ENCODE measurements around the gene MDH1. TPM values are rescaled to one million over a fixed set of nuclear protein-coding genes. Genes with fewer than 3 reads are reported as not detected.
"Not testable (repeated sequence)": the region's sequence is repeated elsewhere in the genome, so short reads cannot be mapped to it uniquely, and the experiment has no call there.

MDH1 gene
- total RNA-seq, 2 experiments from 2014 or later: 169 to 209 TPM

DNA sequence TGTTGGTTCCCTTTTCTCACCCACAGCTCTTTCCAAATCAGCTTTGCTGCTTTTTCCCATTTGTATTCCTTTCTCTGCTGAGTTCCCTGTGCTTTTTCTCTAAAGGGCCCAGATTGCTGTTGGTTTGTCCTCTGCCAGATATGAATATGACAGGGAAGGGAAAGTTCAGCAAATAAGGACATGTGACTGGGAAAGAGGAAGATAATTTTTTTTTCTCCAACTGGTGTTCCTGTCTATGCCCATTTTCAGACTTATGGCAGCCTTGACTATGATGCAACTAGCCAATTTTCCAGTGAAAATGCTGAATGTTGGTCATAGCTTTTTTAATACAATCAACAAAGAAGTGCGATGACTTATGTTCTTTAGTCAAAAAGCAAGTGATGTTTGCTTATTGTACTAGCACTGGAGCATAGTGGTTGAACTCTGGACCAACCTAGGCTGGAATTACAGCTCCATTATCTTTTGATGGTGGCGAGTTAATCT lies 7.7 kb downstream of the MDH1 start:
- Mint-ChIP-seq H3K36me3 (peaks cover 44% of the 10 kb centered on the region), H3K4me3 (no peak overlapping the region), H3K4me1 (peaks cover 9% of the 10 kb centered on the region), H3K27me3 (no peaks in the 10 kb centered on the region), H3K27ac (peak overlapping the region; percentile 19), H3K9me3 (ENCODE audit: low read depth) (no peaks in the 10 kb centered on the region)
- ATAC-seq: no peak
- DNase-seq: no peak
- CTCF ChIA-PET: interaction anchor here (1.2 kb wide), 1 partner anchor 9 kb away, joined by 3 read pairs; no protein-coding TSS in a partner anchor

DNA sequence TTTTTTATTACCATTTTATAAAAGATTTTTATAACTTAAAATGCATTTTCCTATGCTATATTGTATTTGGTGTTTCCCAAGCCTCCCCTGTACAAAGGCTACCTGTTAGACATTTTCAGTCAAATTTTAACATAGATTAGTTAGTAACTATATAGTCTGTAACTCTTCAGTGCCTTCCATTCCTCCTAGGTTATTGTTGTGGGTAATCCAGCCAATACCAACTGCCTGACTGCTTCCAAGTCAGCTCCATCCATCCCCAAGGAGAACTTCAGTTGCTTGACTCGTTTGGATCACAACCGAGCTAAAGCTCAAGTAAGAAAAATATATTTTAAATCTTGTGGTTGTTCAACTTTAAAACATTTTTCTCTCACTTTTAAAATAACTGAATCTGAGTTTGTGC lies 10.2 kb downstream of the MDH1 start:
- Mint-ChIP-seq H3K36me3 (peaks cover 48% of the 10 kb centered on the region), H3K4me3 (no peak overlapping the region), H3K9me3 (ENCODE audit: low read depth) (no peaks in the 10 kb centered on the region), H3K4me1 (peaks cover 2% of the 10 kb centered on the region), H3K27me3 (no peaks in the 10 kb centered on the region), H3K27ac (no peak overlapping the region)
- CTCF ChIA-PET: no interaction called here
- no peak for DNase-seq
- no peak for ATAC-seq

- Mint-ChIP-seq H3K27ac (no peak overlapping the region), H3K4me3 (no peak overlapping the region), H3K36me3 (peaks cover 55% of the 10 kb centered on the region), H3K9me3 (ENCODE audit: low read depth) (no peaks in the 10 kb centered on the region), H3K27me3 (no peaks in the 10 kb centered on the region), H3K4me1 (no peaks in the 10 kb centered on the region)
- CTCF ChIA-PET: no interaction called here
- ATAC-seq: no peak
- DNase-seq: no peak
These were observed 12.2 kb downstream of the MDH1 start for GRCh38 chr2:63600881-63601460.

GRCh38 chr2:63604666-63605065 lies 15.9 kb downstream of the MDH1 start:
- DNase-seq: no peak
- H3K9me3 Mint-ChIP-seq (ENCODE audit: low read depth): no peaks in the 10 kb centered on the region
- CTCF ChIA-PET: no interaction called here
- peaks cover 50% of the 10 kb centered on the region for H3K36me3 Mint-ChIP-seq
- H3K4me3 Mint-ChIP-seq: no peak overlapping the region
- H3K27me3 Mint-ChIP-seq: no peaks in the 10 kb centered on the region
- H3K4me1 Mint-ChIP-seq: no peaks in the 10 kb centered on the region
- H3K27ac Mint-ChIP-seq: no peak overlapping the region
- ATAC-seq: no peak

DNA sequence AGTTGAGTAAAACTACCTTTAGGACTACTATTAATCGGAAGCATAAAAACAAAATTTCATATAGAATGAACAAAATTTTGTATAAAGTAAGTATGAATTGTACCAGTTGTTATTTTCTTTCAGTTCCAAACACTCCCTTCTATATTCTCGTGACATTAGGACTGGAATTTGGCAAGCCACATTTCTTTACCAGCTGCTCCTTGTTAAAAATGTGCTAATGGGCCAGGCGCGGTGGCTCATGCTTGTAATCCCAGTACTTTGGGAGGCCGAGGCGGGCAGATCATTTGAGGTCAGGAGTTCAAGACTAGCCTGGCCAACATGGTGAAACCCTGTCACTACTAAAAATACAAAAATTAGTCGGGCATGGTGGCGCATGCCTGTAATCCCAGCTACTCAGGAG lies 20.1 kb downstream of the MDH1 start:
- peaks cover 27% of the 10 kb centered on the region for H3K36me3 Mint-ChIP-seq
- H3K4me1 Mint-ChIP-seq; H3K27me3 Mint-ChIP-seq; H3K9me3 Mint-ChIP-seq (ENCODE audit: low read depth); CTCF ChIA-PET; DNase-seq; H3K4me3 Mint-ChIP-seq; ATAC-seq; H3K27ac Mint-ChIP-seq: not testable (repeated sequence)

DNA sequence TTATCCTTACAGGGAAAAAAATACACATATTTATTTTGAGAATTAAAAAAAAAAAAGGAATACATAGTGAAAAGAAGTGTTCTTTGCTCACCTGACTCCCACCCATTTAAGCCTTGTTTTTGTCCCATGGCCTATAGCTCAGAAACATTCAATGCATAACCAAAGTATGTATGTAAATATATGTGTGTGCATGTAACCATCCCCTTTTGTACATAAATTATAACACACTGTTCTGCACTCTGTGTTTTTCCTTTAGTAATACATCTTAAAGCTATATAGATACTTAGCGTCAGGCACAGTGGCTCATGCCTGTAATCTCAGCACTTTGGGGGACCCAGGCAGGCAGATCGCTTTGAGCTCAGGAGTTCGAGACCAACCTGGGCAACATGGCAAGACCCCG lies 21.8 kb downstream of the MDH1 start:
- CTCF ChIA-PET: no interaction called here
- H3K4me1 Mint-ChIP-seq: peaks cover 3% of the 10 kb centered on the region
- DNase-seq: no peak

DNA sequence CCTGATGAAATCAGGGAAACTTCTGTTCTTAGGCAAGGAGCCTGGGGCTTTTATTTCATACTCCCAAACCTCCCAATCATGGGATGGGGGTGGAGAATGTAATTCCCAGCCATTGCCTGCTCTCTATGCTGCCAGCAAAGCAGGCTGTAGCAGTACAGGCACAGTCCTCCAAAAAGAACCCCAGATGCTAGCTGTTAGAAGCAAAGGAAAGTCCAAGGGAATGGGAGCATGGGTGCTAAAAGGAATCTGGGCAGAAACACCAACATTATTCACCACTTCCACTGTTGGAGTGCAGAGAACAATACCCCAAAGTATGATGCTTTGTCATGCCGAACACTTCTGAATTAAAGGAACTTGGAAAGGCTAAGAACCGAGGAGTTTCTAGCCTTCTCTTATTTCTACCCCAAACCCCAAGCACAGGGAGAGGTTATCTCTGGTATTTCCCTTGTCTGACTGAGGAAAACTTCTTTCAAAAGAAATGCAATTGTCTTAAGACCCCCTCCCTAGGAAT lies 24.7 kb downstream of the MDH1 start:
- CTCF ChIA-PET: no interaction called here
- H3K36me3 Mint-ChIP-seq: no peaks in the 10 kb centered on the region
- H3K27me3 Mint-ChIP-seq: peaks cover 30% of the 10 kb centered on the region
- no peak overlapping the region for H3K27ac Mint-ChIP-seq
- ATAC-seq: no peak
- peaks cover 3% of the 10 kb centered on the region for H3K4me1 Mint-ChIP-seq
- H3K9me3 Mint-ChIP-seq (ENCODE audit: low read depth): no peaks in the 10 kb centered on the region
- no peak overlapping the region for H3K4me3 Mint-ChIP-seq
- DNase-seq: no peak

More for the DNA sequence above, 21.8 kb downstream of the MDH1 start:
- H3K36me3 Mint-ChIP-seq: peaks cover 15% of the 10 kb centered on the region
- ATAC-seq: no peak
- H3K27me3 Mint-ChIP-seq: peaks cover 19% of the 10 kb centered on the region
- no peak overlapping the region for H3K4me3 Mint-ChIP-seq
- no peaks in the 10 kb centered on the region for H3K9me3 Mint-ChIP-seq (ENCODE audit: low read depth)
- H3K27ac Mint-ChIP-seq: no peak overlapping the region

DNA sequence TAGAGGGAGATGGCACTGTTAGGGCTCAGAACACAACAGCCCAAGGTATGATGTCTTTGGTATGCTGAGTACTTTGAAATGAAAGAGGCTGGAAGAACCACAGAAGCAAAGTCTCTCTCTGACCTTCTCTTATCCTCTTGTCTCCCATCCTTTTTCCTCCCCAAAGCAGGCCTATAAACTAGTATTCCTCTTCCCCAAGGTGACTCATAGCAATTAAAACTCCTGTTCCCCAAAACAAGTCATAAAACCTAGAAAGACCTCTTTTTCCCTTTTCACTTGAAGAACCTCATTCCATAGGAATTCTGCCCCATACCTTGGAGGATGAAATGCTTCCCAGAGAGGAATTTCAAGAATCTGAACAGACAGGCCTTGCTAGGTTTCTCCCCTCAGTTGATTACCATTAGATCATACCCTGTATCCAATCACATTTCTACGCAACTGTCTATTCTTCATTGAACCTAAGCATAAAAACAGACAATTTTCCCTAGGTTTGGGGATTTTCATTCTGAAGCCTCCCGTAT lies 25.7 kb downstream of the MDH1 start:
- DNase-seq: no peak
- H3K36me3 Mint-ChIP-seq: no peaks in the 10 kb centered on the region
- ATAC-seq: no peak
- peaks cover 3% of the 10 kb centered on the region for H3K4me1 Mint-ChIP-seq
- H3K4me3 Mint-ChIP-seq: no peak overlapping the region
- H3K27ac Mint-ChIP-seq: no peak overlapping the region
- no peaks in the 10 kb centered on the region for H3K9me3 Mint-ChIP-seq (ENCODE audit: low read depth)
- CTCF ChIA-PET: no interaction called here
- peaks cover 30% of the 10 kb centered on the region for H3K27me3 Mint-ChIP-seq

GRCh38 chr2:63614983-63615945 lies 26.5 kb downstream of the MDH1 start:
- no peaks in the 10 kb centered on the region for H3K9me3 Mint-ChIP-seq (ENCODE audit: low read depth)
- H3K4me3 Mint-ChIP-seq: no peak overlapping the region
- H3K27ac Mint-ChIP-seq: no peak overlapping the region
- no peak for DNase-seq
- CTCF ChIA-PET: no interaction called here
- no peaks in the 10 kb centered on the region for H3K4me1 Mint-ChIP-seq
- H3K27me3 Mint-ChIP-seq: peaks cover 30% of the 10 kb centered on the region
- ATAC-seq: no peak
- no peaks in the 10 kb centered on the region for H3K36me3 Mint-ChIP-seq

- Mint-ChIP-seq H3K9me3 (ENCODE audit: low read depth) (no peaks in the 10 kb centered on the region), H3K4me1 (no peaks in the 10 kb centered on the region), H3K36me3 (no peaks in the 10 kb centered on the region), H3K27ac (no peak overlapping the region), H3K27me3 (peaks cover 21% of the 10 kb centered on the region), H3K4me3 (no peak overlapping the region)
- ATAC-seq: no peak
- CTCF ChIA-PET: interaction anchor here (0.9 kb wide), 1 partner anchor 11 kb away, joined by 3 read pairs; no protein-coding TSS in a partner anchor
- no peak for DNase-seq
These were observed 28.6 kb downstream of the MDH1 start for GRCh38 chr2:63617366-63617765.

DNA sequence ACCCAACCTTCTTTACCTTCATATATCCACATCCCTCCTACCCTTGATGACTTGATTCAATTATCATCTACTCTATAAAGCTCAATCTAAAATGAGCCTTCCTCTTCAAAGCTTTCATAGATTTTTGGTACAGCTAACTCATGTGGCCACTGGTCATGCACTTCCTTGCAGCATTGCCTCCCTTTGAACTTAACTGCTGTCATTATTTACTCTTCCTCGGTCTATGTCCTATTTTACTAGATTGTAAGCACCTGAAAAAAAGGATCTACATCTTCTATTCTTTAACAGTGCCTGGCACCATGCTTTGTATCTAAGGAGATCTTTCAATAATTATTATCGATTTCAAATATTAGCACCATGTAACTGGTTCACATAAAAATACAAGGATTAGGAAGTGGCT lies 30.6 kb downstream of the MDH1 start:
- no peak overlapping the region for H3K27ac Mint-ChIP-seq
- no peaks in the 10 kb centered on the region for H3K36me3 Mint-ChIP-seq
- no peaks in the 10 kb centered on the region for H3K4me1 Mint-ChIP-seq
- no peak for DNase-seq
- no peak overlapping the region for H3K4me3 Mint-ChIP-seq
- no peak for ATAC-seq
- H3K27me3 Mint-ChIP-seq: peaks cover 31% of the 10 kb centered on the region
- H3K9me3 Mint-ChIP-seq (ENCODE audit: low read depth): no peaks in the 10 kb centered on the region
- CTCF ChIA-PET: no interaction called here

GRCh38 chr2:63622751-63623150 lies 34.0 kb downstream of the MDH1 start:
- no peaks in the 10 kb centered on the region for H3K36me3 Mint-ChIP-seq
- peaks cover 26% of the 10 kb centered on the region for H3K27me3 Mint-ChIP-seq
- no peaks in the 10 kb centered on the region for H3K9me3 Mint-ChIP-seq (ENCODE audit: low read depth)
- no peak overlapping the region for H3K27ac Mint-ChIP-seq
- no peaks in the 10 kb centered on the region for H3K4me1 Mint-ChIP-seq
- ATAC-seq (no peak), DNase-seq (no peak)
- H3K4me3 Mint-ChIP-seq: no peak overlapping the region
- CTCF ChIA-PET: no interaction called here

DNA sequence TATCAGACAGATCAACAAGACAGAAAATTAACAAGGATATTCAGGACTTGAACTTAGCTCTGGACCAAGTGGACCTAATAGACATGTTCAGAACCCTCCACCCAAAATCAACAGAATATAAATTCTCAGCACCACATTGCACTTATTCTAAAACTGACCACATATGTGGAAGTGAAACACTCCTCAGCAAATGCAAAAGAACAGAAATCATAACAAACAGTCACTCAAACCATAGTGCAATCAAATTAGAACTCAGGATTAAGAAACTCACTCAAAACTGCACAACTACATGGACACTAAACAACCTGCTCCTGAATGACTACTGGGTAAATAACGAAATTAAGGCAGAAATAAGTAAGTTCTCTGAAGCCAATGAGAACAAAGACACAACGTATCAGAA lies 35.0 kb downstream of the MDH1 start:
- H3K9me3 Mint-ChIP-seq (ENCODE audit: low read depth); CTCF ChIA-PET; ATAC-seq; H3K4me3 Mint-ChIP-seq; H3K27ac Mint-ChIP-seq; DNase-seq; H3K4me1 Mint-ChIP-seq; H3K36me3 Mint-ChIP-seq: not testable (repeated sequence)
- H3K27me3 Mint-ChIP-seq: peaks cover 24% of the 10 kb centered on the region

DNA sequence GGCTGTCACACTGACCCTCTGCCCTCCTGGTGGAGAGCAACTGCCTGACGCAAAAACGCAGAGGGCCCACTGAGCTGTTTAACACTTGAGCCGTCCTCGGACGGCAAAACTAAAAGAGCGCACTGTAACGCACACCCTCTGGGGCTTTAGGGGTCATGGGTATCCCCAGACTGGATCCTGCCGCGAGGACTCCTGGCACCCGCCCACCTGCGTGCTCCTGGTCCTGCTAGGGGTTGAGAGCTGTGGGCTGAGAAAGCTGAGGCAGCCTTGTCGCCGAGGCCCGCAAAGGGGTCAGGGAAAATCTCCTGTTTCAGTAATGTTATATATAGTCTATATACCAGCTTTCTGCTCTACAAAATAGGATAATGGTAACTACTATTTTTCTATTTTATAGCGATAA lies 39.1 kb downstream of the MDH1 start:
- H3K27me3 Mint-ChIP-seq: peaks cover 27% of the 10 kb centered on the region
- H3K27ac Mint-ChIP-seq: no peak overlapping the region
- H3K36me3 Mint-ChIP-seq: no peaks in the 10 kb centered on the region
- DNase-seq: no peak
- no peaks in the 10 kb centered on the region for H3K4me1 Mint-ChIP-seq
- CTCF ChIA-PET: no interaction called here
- H3K9me3 Mint-ChIP-seq (ENCODE audit: low read depth): peaks cover 5% of the 10 kb centered on the region
- no peak for ATAC-seq
- H3K4me3 Mint-ChIP-seq: no peak overlapping the region

Measured in activated CD8-positive, alpha-beta memory T cell treated with anti-CD3 and anti-CD28 coated beads, Interleukin-2, amount 10 ng/mL, durations not matched to agents 7 days and 5 days (primary cell).